ENCODE results near the gene TJP2. TPM values are rescaled to one million over a fixed set of nuclear protein-coding genes. Genes with fewer than 3 reads are reported as not detected.
"Not testable (repeated sequence)": the region's sequence is repeated elsewhere in the genome, so short reads cannot be mapped to it uniquely, and the experiment has no call there.

TJP2 gene
- total RNA-seq, 1 experiment from 2014 or later = 18.3 TPM

DNA sequence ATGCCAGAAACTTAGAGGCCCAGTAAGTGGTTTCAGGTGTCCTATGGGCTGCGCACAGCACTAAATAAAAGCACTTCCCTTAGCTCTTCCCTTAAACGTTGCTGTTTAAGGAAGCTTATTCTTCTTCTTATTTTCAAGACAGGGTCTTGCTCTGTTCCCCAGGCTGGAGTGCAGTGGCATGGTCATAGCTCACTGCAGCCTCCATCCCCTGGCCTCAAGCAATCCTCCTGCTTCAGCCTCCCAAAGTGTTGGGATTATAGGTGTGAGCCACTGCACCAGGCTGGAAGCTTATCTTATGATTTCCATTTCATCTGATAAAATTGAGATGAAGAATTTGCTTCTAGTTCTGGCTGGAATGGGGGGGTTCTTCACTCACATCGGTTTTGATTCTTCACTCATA is 15.6 kb upstream of the TJP2 start:
- DNase-seq (ENCODE audit: low read depth) = no peak

DNA sequence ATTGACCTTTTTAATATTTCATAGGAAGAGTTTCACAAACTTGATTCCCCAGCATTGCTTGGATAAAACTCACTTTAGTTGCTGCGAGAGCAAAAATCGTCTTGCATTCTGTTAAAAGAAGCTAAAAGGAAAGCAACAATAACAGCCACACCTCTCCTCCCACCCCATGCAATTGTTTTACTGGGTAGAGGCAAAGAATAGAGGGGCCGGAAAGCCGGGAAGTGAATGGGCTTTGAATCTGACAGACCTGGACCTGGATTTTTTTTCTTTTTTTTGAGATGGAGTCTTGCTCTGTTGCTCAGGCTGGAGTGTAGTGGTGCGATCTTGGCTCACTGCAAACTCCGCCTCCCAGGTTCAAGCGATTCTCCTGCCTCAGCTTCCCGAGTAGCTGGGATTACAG is 9.5 kb upstream of the TJP2 start:
- not testable (repeated sequence) for DNase-seq (ENCODE audit: low read depth)

DNA sequence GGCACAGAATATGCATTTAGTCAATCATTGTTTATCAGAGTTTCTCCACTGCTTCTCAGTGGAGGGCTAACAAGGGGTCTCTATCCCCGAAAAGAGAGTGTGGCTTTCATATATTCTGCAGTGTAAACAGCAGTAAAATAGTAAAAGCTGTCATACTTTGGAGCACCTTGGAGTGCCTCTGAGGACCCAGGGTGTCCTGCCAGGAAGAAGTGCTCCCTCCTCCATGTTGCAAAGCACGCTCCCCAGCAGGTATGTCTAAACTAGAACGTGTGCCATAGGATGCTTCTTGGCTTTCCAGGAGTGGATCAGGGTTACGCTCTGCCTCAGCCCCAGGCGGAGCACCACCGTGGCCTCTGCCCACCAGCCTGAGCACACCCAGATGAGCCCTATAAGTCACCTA is 8.5 kb upstream of the TJP2 start:
- no peak for DNase-seq (ENCODE audit: low read depth)

DNA sequence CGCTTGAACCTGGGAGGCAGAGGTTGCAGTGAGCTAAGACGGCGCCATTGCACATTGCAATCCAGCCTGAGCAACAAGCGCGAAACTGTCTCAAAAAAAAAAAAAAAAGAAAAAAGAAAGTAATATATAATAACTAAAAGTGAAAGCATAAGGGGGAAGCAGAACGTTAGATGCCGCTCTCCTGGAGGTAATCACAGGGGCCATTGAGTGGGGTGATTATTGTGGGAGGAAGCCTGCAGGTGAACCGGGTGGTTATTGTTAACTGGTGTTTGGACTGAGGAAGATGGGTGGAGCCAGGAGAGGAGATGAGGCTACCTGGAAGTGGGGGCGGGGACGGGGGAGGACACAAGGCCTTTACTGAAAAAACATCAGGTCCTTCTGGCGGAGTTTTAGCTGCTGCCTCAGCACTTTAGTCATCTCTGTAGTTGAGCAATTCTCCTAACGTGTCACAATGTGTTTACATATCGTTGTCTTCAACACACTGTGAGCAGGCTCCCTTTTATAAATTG is 5.3 kb upstream of the TJP2 start:
- no peak for DNase-seq (ENCODE audit: low read depth)

DNA sequence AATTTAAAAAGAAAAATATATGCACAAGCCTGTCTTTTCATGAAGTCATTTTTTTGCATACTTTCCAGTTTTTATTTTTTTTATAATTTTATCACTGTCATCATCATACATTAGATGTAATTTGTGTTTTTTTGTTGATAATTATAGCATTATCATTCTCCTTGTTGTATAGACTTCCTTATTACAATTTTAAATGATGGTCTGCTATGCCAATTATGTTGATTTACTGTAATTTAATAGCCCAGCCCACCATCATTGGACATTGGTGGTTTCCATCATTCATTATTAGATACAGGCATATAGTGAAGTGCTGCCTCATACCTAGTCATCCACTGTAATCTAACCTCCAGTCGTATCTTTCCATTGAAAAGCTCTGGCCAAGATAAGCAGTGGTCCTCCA is 3.8 kb upstream of the TJP2 start:
- no peak for DNase-seq (ENCODE audit: low read depth)

DNA sequence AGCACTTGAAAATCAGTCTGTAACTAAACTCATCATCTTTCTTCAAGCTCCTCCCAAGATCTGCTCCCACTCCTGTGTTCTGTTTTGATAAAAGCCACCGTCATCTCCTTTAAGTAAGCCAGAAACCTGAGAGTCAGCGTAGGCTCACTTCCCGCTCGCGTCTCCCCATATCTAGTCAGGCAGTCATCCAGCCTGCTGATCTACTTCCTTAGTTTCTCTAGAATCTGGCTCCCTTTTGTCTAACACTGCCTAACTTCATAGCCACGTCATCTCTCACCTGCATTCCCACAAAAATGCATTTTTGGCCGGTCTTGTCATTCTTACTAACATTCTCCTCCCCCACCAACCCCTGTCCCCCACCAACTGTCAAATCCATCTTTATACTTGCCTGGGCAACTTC is 3.0 kb upstream of the TJP2 start:
- no peak for DNase-seq (ENCODE audit: low read depth)

DNA sequence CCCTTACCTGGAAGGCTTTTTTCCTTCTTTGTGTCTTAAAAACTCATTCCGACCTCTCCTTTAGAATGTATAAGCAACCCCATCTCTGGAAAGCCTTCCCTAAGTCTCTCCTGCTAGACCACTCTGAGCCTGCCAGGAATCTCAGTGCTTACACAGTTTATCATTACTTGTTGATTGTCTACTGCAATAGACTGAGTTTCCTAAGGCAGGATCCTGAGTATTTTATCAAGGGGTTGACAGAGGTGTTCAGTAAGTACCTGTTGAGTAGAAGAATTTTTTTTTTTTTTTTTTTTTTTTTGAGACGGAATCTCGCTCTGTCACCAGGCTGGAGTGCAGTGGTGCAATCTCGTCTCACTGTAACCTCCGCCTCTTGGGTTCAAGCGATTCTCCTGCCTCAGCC is 2.6 kb upstream of the TJP2 start:
- no peak for DNase-seq (ENCODE audit: low read depth)

DNA sequence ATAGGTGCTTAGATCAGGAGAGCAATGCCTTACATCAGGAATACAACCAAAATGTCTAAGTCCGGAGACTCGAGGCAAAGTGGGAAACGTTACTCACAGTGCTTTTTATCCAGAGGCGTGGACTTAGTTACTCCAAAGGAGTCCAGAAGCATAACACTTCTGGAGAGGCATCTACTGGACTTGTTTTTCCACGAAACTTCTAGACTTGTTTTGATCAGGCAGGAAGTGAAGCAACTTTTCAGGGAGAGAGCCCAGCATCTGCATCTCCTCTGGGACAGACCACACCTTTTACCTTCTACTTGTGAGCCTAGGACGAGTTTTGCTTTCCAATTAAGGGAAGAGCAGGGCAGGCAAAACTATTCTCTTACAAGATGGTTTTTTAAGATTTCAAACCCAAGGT is 1.2 kb upstream of the TJP2 start:
- DNase-seq (ENCODE audit: low read depth) = no peak

DNA sequence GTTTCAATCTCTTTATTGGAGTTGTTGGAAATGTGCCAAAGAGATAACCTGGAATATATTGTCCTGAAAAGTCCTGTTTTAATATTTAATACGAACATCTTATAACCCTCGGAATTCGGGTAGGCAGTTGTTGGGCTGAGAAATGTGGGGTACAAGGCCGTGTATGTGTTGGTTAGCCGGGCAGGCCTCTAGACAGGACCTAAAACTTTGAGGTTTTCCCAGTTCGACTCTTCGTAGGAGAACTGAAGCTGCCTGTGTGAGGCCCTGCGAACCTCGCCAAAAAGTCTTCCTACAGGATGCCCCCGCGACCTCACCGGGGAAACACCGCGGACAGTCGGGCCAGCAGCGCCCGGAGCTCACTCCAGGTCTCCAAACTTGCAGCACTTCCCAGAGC is 583 bp upstream of the TJP2 start:
- no peak for DNase-seq (ENCODE audit: low read depth)

DNA sequence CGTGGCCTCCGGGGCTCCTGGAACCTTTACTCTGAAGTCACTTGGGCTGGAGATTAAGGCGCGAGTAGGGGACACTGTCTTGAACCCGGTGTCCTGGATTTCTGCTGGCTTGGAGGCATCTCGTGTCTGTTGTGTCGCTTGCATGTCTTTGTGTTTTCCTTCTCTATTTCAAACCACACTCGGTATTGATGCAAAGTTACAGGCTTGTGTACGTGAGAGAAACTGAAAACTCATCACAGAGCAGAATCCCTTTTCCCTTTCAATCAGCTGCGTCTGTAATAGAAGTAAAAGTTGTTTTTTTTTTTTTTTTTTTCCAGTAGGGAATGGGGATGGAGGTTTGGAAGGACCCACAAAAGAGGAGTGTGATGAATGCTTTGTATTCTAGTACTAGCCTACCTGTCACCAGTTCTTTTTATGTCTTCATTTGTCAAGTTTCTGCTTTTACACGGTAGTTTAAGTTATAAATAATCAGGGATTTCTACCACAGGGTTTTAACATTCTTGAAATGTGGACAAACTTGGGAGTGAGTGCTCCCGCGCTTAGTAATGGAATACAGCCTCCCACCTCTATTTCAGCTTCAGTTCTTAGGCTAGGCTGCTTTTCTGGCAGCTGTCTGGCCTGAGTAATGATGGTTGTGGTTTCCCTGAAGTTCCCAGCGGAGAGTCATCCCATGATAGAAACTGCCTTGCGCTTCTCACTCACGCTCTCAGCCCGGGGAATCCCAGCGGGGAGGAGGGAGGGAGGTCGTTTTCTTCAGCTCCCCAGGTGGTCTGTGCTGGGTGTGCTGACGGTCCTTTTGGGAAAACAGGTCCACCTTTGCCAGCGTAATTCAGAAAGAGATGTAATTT is 763 bp downstream of the TJP2 start:
- DNase-seq (ENCODE audit: low read depth) = peak; percentile 92

DNA sequence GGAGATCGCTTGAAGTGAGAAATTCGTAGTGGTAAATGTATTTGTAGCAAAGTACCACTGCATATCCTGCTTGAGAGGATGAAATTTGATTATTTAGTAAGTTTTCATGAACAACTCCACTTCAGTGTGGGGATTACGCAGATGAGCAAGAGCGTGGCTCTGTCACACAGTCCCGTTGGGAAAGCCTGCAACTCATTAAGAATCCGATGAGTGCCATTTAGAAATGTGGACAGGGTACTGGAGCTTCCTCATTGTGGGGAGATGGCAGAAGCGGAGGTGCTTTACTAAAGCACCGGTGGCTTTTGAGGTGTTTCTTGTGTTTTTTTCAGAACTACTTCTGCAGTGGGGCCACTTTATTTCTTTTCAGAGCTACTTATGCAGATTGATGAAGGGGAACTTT is 1.4 kb downstream of the TJP2 start:
- no peak for DNase-seq (ENCODE audit: low read depth)

DNA sequence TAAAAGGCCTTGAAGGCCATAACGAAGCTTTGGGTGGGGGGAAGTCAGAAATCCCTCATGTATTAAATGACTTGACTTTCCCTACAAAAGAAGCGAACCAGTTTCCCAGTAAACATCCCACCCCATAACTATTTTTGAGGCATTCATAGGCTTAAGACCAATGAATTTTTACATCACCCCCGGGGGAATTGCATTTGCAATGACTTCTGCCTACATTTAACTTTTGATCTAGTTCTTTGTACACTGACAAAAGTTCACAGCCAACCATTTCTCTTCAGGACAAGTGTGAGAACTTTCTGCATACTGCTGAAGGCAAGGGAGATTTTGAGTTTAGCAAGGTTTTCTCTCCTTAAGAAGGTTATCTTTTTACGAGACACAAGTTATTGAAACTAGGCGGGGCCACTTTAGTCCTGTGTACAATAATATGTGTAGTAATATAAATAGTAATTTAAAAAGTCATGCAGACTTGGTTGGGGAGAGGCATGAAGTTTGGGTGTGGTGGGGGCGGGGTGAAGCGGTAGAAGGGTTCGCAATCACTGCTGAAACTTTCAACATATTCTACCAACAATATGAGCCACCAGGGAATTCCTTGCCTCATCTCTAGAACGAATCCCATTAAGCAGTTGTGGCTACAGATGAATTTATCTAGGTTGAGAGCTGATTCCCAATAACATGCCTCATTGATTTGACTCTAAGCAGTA is 2.5 kb downstream of the TJP2 start:
- no peak for DNase-seq (ENCODE audit: low read depth)

DNA sequence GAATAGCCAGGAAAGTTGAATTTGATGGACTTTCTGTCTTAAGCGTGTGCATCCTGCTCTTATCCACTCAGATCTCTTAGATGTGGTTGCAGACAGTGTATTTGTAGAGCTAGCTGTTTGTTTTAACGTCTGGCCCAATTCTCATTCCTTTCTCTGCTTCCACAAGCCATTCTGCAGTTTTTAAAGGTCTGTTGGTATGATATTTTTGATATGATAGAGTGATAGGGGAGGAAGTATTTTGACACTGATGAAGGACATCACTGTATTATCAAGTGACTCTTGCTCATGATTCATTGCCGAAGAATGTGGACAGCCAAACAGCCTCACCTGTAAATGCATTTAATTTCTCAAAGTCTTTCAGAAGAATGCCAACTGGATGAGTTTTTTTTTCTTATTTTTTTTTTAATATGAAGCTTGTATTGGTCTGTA is 4.5 kb downstream of the TJP2 start:
- DNase-seq (ENCODE audit: low read depth) = peak; percentile 53

DNA sequence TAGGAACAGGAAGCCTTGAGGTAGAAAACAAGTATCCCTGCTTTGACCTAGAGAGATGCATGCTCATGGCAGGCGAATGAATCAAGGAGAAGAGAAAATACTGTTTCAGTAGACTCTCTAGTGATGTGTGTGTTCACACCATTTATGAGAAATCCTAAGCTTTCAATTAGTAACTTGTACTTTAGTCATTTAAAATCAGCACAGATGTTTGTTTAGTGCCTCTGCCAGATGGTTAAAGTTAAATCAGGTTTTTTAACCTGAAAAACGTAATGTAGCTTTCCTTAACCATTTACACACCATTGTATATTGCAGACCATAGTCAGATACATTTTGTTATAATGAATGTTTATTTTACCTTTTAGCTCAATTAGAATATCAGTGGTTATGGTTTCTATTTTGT is 5.0 kb downstream of the TJP2 start:
- no peak for DNase-seq (ENCODE audit: low read depth)

DNA sequence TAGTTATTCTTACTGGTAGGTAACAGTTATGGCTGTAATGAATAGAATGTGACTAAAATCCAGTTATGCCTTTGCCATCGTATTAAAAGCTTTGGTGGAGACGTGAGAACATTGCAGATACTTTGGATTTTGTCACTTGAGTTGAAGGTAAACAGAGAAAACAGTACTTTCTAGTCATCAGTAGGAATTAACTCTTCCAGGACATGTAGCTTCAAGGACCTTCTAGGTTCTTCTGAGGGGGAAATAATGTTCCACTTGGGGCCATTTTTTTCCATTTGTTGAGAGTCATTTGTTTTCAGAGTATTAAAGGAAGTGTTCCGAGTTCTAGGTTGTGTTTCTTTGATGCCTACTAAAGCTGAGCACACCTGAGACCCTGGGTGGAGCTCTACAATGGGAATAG is 6.1 kb downstream of the TJP2 start:
- no peak for DNase-seq (ENCODE audit: low read depth)

DNA sequence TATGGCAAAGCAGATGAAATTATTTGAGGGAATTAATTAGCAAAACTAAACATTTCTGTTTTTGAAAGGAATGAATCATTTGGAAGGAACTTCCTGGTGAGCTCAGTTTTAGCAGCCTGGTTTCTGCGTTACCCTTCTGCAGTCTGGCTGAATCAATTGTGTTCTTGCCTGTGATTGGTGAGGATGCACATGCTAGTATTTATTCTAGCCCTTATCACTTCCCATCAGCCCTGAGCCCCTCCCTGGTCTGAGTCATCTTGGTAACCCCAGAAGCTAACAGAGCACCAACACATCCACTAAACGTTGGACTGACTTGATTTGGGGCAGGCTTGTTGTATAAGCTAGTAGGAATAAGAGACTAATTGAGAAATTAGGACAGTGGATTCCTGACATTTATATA is 6.6 kb downstream of the TJP2 start:
- DNase-seq (ENCODE audit: low read depth) = peak; percentile 96

DNA sequence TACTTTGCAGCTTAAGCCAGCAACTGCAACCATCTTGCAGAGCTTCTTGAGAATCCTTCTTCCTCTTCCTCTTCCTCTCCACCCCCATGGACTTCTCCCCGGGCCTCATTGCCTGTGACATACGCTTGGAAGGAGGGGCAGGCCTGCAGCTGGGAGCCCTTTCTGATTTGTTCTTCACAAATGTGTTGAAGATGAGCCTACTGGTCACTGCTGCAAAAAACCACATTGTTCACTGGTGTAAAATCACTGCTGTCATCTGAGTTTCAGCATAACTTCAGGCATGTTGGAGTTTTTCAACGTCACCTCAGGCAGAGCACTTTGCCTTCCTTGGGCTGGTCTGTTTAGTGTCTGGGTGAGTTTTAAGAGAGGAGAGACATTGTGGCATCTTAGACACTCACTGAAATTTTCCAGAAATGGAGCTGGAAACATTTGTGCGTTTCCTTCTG is 7.9 kb downstream of the TJP2 start:
- no peak for DNase-seq (ENCODE audit: low read depth)

DNA sequence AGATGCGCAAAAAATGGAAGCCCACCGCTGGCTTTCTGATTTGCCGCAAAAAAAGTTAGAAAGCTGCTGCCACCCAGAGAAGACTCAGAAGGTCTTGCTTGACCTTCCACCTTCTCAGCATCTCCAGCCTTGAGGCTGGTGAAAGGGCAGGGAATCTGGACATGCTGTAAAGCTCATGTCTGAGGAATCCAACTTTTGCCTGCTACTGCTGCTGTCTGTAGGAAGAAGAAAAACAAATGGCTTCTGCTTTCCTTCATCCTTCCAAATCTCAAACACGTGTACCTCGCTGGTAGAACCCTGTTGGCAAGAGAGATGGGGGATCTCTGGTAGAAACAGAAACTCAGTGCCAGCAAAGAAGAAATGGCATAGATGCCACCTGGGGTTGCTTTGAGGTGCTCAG is 10.2 kb downstream of the TJP2 start:
- DNase-seq (ENCODE audit: low read depth) = no peak

DNA sequence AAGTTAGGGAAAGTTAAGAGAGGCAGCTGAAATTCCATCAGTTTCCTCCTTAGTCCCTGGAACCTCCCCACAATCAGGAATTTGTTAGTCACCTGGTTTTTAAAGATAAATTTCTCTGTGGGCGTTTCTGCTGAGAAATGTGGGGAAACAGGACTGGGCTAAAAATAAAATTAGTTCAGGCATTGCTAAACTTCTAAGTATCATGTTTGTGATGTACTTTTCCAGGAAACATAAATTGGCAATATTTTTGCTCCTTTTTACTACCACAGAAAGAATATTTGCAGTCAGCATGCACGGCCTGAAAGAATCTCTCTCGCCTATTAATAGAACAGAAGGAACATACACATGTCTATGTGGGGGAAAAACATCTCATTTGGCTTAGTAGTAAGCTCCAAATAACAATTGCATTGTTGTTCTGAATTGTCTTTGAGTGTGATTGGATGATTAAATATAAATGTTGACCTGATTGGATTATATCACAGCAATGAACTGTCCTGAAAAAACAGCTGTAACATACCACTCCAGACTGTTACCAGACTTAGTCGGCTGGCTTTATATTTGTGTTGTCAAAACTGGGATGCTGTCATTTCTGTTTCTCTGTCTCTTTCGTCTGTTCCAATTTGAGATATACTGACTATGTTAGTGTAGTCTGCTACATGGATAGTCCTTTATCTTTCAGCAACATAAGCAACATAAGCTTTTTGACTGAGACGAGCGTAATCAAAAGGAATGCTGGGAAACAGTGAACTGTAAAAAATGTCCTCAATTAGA is 12.9 kb downstream of the TJP2 start:
- DNase-seq (ENCODE audit: low read depth) = no peak

DNA sequence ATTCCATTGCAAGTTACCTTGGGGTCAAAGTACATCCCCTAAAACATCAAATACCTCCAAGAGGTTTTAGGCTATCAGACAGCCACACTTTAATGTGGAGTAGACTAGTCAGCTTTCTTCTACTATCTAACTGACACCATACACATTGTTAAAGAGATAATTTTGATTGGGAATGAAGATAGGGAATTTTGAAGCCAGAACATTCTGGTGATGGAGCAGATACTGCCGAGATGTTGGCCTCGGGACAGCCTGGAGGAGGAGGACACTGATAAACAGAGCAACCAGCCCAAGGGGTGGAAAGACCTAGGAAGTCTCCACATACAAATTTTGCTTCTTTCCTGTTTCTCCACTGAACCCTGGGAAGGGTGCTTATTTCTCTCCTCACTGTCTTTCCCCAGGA is 14.9 kb downstream of the TJP2 start:
- DNase-seq (ENCODE audit: low read depth) = no peak

DNA sequence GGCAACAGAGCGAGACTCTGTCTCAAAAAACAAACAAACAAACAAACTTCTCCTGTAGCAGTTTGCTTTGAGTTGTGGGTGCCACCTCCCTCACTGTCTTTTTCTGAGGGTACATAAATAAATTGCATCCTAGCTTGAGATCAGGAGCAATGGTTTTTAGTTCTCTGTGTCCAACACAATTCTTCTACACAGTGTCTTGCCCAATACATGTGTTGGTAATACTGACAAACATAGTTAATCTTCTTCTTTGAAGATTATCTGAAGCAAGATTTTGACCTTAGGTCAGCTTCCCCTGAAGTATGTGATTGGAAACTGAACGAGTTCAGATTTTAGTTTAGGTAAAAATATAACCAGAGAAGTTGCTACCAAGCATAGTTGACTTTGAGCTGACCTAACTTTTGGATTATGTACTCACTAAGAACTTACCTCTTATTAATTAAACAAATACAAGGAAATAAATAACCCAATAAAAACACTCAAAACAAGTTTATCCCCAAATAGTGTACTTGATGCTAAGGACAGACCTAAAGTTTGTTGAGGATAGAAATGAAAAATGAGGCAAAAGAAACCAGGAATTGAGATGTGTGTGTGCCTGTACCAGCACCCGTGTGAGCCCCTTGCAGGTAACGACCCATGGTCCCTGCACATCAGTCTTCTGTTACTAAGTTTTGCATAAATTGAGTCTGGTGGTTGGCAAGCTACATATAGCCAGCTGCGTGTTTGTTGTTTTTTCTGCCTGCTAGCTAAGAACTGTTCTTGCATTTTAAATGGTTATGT is 16.2 kb downstream of the TJP2 start:
- DNase-seq (ENCODE audit: low read depth) = no peak

DNA sequence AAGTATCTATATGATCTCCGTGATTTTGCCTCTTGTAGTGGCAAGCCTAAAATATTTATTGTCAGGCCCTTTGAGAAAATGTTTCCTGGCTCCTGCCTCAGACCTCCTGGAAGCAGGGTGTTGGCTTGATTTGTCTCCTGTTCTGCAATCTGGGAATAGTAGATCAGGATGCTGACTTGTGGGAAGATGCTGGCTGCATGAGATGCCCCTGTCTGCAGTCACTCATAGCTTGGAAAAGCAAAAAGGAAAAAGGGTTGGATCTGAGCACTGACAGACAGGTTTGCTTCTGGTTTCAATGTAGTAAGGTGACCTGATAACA is 16.7 kb downstream of the TJP2 start:
- DNase-seq (ENCODE audit: low read depth) = no peak

All from RPMI7951 (cell line).